ENCODE measurements around the gene MYLK.

DNA sequence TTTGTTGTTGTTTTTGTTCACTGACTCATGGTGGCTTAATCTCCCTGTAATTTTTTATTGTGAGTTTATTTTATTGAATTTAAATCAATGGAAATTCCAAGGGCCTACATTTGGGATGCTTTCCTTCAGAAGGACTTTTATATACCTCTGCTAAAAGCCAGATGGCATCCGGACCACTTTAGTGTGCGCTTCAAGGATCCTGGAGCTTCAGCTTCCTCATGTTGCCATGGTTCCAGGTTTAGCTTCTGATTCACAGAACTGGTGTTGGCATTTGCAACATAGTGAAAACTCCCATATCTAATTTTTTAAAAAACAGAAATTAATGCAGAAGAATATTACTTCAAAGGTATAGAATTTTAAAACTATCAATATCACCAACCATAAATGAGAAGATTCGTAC is 290.8 kb downstream of the MYLK start:
- TF ChIP-seq CTCF (IDR thresholded peaks at IDR 0.05; ENCODE audit: low read length) (no peak), EZH2 (IDR thresholded peaks at IDR 0.05; ENCODE audit: borderline replicate concordance, low read length) (no peak)

Data from OCI-LY1 (cell line).